ENCODE measurements around the gene RARG.
"Not testable (repeated sequence)": the region's sequence is repeated elsewhere in the genome, so short reads cannot be mapped to it uniquely, and the experiment has no call there.

The RARG gene

GRCh38 chr12:53179687-53180219 lies 52.3 kb downstream of the RARG start:
- FAIRE-seq (no peak), DNase-seq (ENCODE audit: extremely low spot score, insufficient read length, low read depth) (no peak)

- DNase-seq (ENCODE audit: extremely low spot score, insufficient read length, low read depth); FAIRE-seq: not testable (repeated sequence)
Measured at GRCh38 chr12:53178803-53179202, 53.2 kb downstream of the RARG start.

DNA sequence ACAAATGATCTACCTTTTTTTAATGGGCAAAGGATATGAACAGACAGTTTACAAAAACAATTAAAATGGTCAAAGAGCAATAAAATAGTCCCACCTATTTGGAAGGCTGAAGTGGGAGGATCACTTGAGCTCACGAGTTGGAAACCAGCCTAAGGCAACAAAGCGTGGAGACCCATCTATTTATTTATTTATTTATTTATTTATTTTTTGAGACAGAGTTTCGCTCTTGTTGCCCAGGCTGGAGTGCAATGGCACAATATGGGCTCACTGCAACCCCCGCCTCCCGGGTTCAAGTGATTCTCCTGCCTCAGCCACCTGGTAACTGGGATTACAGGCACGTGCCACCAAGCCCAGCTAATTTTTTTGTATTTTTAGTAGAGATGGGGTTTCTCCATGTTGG lies 54.6 kb downstream of the RARG start:
- not testable (repeated sequence) for FAIRE-seq; DNase-seq (ENCODE audit: extremely low spot score, insufficient read length, low read depth)

DNA sequence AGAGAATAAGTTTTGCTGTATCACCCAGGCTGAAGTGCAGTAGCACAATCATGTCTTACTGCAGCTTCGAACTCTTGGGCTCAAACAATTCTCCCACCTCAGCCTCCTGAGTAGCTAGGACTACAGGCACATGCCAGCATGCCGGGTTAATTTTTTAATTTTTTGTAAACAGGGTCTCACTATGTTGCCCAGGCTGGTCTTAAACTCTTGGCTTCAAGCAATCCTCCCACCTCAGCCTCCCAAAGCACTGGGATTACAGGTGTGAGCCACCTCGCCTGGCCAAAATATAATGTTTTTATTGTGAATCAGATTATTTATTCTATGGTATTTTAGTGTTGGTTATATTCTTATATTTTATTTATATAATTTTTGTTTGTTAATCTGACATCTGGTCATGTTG lies 55.3 kb downstream of the RARG start:
- DNase-seq (ENCODE audit: extremely low spot score, insufficient read length, low read depth) (no peak), FAIRE-seq (no peak)

DNA sequence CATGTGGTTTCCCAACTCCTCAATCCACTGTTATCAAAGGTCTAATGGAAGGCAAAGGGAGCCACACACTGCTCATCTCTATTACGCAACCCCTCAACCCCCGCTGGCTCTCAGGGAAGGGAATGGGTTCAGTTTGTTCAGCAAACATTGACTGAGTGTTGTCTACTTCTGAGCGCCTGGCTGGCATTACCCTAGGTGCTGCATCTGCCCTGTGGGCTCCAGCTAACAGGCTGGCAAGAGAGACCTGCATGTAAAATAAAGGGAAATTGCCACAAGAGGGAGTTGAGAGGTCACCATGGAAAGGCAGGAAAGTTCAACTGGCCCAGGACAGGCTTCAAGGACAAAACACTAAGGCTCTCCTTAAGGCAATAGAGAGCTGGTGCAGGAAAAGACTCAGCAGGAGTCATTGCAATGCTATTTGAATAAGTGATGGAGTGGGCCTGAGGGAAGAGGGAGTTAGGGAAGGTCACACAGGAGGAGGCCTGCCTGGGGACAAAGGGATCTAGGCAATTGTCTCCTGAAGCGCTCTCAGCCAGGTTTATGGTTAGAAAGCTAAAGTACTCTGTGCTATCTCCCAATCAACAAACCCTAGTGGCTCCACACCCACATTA lies 57.0 kb downstream of the RARG start:
- FAIRE-seq, result peak; percentile 35

DNA sequence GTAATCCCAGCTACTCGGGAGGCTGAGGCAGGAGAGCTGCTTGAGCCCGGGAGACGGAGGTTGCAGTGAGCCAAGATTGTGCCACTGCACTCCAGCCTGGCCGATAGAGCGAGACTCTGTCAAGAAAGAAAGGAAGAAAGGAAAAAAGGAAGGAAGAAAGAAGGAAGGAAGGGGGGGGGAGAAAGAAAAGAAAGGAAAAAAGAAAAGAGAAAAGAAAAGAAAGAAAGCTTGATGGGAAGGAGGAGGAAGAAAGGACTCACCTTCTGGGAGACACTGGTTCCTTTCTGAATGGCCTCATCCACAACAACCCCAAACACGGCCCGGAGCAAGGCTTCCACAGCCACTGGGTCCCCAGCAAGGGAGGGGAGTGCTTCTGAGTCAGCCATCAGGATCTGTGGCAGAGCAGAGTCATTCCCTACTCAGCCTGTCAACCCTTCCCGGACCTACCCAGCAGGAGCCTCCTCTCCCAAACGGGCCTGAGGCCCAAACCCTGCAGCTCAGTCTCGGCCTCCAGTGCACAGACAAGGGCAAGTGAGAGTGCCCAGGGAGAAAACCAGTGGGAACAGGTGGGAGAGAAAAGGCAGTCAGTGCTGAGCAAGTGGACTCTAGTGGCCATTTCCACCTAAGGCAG lies 58.8 kb downstream of the RARG start:
- FAIRE-seq, result no peak
- no peak for DNase-seq (ENCODE audit: extremely low spot score, insufficient read length, low read depth)

More for the DNA sequence above, 57.0 kb downstream of the RARG start:
- DNase-seq (ENCODE audit: extremely low spot score, insufficient read length, low read depth), result no peak

- DNase-seq (ENCODE audit: extremely low spot score, insufficient read length, low read depth), result no peak
- no peak for FAIRE-seq
Measured at GRCh38 chr12:53172352-53172751, 59.7 kb downstream of the RARG start.

DNA sequence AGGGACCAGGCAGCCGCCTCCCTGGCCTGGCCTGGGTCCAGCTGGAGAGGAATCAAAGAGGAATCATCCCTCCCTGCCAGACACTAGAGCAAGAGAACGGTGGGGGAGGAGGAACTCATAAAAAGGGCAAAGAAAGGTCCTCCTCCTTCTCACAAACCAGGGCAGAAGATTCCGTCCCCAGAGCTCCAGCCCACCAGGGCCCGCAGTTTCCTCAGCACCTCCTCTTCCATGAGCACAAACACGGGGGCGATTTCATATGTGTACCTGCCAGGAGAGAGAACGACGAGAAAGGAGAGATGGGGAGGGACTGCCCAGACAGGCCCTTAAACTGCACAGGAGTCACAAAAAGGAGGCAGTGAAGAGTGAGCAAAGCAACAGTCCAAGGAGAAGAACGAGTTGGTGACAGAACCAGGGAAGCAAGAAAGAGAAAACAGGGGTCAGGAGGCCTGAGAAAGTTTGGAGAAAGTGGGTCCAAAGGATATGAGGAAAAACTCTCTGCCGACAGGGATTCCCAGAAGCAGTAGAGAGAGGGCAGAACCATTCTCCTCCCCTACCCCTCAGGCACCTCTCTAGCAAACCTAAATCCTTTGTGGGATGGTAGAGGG lies 60.2 kb downstream of the RARG start:
- FAIRE-seq (no peak), DNase-seq (ENCODE audit: extremely low spot score, insufficient read length, low read depth) (no peak)

- DNase-seq (ENCODE audit: extremely low spot score, insufficient read length, low read depth), result no peak
- FAIRE-seq, result no peak
Measured at GRCh38 chr12:53170876-53171724, 60.9 kb downstream of the RARG start.

DNA sequence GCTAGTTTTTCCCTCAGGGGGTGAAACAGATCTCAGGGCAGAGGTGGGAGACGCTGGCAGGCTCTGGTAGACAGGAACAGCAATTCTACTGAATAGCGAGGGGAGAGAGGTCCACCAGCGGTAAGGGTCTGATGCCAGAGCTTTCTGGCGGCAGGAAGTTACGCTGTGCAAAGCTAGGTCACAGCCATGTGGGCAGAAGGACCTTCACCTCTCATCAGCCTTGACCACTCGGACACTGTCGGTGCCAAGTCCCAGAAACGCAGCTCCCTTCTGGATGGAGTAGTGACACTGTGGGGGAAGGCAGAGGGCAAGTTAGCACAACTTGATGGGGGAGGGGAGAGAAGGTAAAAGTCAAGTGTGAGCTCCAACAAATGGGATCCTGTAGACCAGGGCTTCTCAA lies 61.8 kb downstream of the RARG start:
- no peak for FAIRE-seq
- no peak for DNase-seq (ENCODE audit: extremely low spot score, insufficient read length, low read depth)

DNA sequence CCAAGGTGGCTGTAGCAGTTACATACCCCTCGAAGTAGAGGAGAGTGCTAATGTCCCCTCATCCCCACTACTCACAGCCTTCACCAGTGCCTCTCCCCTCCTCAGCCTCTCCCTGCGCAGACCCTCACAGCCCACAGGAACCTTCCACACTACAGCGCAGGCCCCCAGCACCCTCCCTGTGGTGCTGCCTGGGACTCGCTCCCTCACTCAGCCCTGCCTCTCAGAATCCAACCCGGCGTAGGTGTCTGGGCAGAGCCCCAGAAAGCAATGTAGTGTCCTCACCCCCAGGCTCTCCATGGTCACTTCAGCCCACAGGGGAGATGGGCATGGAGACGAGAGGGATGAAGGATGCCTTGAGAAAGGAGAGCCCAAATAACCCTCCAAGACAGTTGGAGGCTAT lies 62.4 kb downstream of the RARG start:
- DNase-seq (ENCODE audit: extremely low spot score, insufficient read length, low read depth) (no peak), FAIRE-seq (no peak)

- DNase-seq (ENCODE audit: extremely low spot score, insufficient read length, low read depth), result no peak
- no peak for FAIRE-seq
Measured at GRCh38 chr12:53166837-53167236, 65.2 kb downstream of the RARG start.

DNA sequence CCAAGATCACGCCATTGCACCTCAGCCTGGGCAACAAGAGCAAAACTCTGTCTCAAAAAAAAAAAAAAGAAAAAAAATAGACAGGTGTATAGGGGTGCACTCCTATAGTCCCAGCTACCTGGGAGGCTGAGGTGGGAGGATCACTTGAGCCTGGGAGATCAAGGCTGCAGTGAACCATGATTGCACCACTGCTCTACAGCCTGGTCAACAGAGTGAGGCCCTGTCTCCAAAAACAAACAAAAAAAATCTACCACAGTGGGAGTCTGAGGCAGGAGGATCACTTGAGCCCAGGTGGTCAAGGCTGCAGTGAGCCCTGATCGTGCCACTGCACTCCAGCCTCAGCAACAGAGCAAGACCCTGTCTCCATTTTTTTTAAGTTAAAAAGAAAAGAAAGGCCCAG lies 69.0 kb downstream of the RARG start:
- not testable (repeated sequence) for FAIRE-seq; DNase-seq (ENCODE audit: extremely low spot score, insufficient read length, low read depth)

DNA sequence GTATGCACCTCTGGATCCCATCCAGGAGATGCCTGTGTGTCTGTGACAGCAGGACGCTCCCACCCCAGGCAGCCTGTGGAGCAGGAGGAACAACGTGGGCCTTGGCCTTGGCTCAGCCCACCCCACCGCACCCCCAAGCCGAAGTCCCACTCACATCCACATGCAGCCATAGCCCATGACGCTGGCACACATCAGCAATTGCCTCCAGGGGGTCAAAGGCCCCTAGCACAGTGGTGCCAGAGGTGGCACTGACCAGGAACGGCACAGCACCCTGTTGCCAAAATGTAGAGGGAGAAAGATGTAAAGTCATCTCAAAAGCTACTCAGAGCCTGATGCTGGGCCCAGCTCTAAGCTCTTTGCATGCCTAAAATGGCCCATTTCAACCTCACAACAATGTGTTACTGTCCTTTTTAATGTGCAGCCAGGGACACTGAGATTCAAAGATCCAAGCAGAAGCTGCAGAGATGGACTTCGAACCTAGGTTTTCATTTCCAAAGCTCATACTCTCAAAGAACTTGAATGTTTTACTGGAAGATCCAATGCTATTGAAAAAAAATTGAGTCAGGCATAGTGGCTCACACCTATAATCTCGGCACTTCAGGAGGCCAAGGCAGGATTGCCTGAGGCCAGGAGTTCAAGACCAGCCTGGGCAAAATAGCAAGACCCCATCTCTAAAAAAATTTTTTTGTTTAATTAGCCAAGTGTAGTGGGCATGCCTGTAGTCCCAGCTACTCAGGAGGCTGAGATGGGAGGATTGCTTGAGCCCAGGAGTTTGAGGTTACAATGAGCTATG lies 70.7 kb downstream of the RARG start:
- DNase-seq (ENCODE audit: extremely low spot score, insufficient read length, low read depth) (no peak), FAIRE-seq (no peak)

- FAIRE-seq (no peak), DNase-seq (ENCODE audit: extremely low spot score, insufficient read length, low read depth) (no peak)
Measured at GRCh38 chr12:53160673-53161072, 71.3 kb downstream of the RARG start.
